Measurements from ENCODE around the gene TRPM5.

Gene TRPM5

GRCh38 chr11:2468363-2469235 is 24.3 kb upstream of the TRPM5 start:
- no peak for DNase-seq

- DNase-seq = no peak
Observed at GRCh38 chr11:2467695-2468055, 23.4 kb upstream of the TRPM5 start.

GRCh38 chr11:2466869-2467694 is 22.8 kb upstream of the TRPM5 start:
- no peak for DNase-seq

- no peak for DNase-seq
Observed at GRCh38 chr11:2466069-2466801, 21.9 kb upstream of the TRPM5 start.

- DNase-seq = no peak
Observed at GRCh38 chr11:2465202-2466068, 21.1 kb upstream of the TRPM5 start.

- no peak for DNase-seq
Observed at GRCh38 chr11:2464451-2465165, 20.3 kb upstream of the TRPM5 start.

- DNase-seq = no peak
Observed at GRCh38 chr11:2463766-2464277, 19.5 kb upstream of the TRPM5 start.

GRCh38 chr11:2462986-2463765 is 18.9 kb upstream of the TRPM5 start:
- DNase-seq = no peak

GRCh38 chr11:2462543-2462985 is 18.2 kb upstream of the TRPM5 start:
- no peak for DNase-seq

- no peak for DNase-seq
Observed at GRCh38 chr11:2461956-2462542, 17.7 kb upstream of the TRPM5 start.

- no peak for DNase-seq
Observed at GRCh38 chr11:2461253-2461955, 17.1 kb upstream of the TRPM5 start.

GRCh38 chr11:2460540-2461252 is 16.4 kb upstream of the TRPM5 start:
- DNase-seq = no peak

- DNase-seq = no peak
Observed at GRCh38 chr11:2459796-2460531, 15.7 kb upstream of the TRPM5 start.

GRCh38 chr11:2459016-2459725 is 14.9 kb upstream of the TRPM5 start:
- no peak for DNase-seq

GRCh38 chr11:2458321-2458720 is 14.0 kb upstream of the TRPM5 start:
- no peak for DNase-seq

- DNase-seq = no peak
Observed at GRCh38 chr11:2453436-2453835, 9.1 kb upstream of the TRPM5 start.

- no peak for DNase-seq
Observed at GRCh38 chr11:2452321-2453012, 8.2 kb upstream of the TRPM5 start.

Measured in GOT3 (cell line).